Trophoblast cell (in vitro differentiated cells and primary cell): ENCODE data around the gene PSMC3IP.

Experiments
- DNase-seq, 2 donors: peaks; one replicate each; pipeline ENCODE4 v3.0.0-alpha.2; 2016
- H2AFZ ChIP-seq: 2 replicates; pipeline ENCODE4 v1.6.1; 2013; ENCODE audit warnings: low read length, moderate library complexity, mild to moderate bottlenecking; ENCODE audit not compliant: insufficient read depth, poor library complexity
- H2AK5ac ChIP-seq: 2 replicates; pipeline ENCODE4 v1.6.1; 2013; ENCODE audit warnings: mild to moderate bottlenecking, low read length
- H2BK120ac ChIP-seq: 2 replicates; pipeline ENCODE4 v1.6.1; 2013; ENCODE audit warnings: low read length, mild to moderate bottlenecking, moderate library complexity; ENCODE audit not compliant: insufficient read depth, poor library complexity
- H2BK12ac ChIP-seq: 2 replicates; pipeline ENCODE4 v1.6.1; 2013; ENCODE audit warnings: mild to moderate bottlenecking, low read length, moderate library complexity
- H2BK5ac ChIP-seq: 2 replicates; pipeline ENCODE4 v1.6.1; 2013; ENCODE audit warnings: low read length, low read depth, moderate library complexity, mild to moderate bottlenecking; ENCODE audit not compliant: poor library complexity
- H3K14ac ChIP-seq: 2 replicates; pipeline ENCODE4 v1.6.1; 2013; ENCODE audit warnings: mild to moderate bottlenecking, low read length
- H3K18ac ChIP-seq: 2 replicates; pipeline ENCODE4 v1.6.1; 2013; ENCODE audit warnings: mild to moderate bottlenecking, low read length
- H3K23ac ChIP-seq: 2 replicates; pipeline ENCODE4 v1.6.1; 2013; ENCODE audit warnings: low read length
- H3K27ac ChIP-seq: 2 replicates; pipeline ENCODE4 v1.5.1; 2013; ENCODE audit warnings: low read depth, mild to moderate bottlenecking, inconsistent platforms, low read length, moderate library complexity
- H3K27me3 ChIP-seq: 2 replicates; pipeline ENCODE4 v1.6.1; 2013; ENCODE audit warnings: inconsistent platforms, mild to moderate bottlenecking, low read length, moderate library complexity; ENCODE audit not compliant: insufficient read depth
- H3K36me3 ChIP-seq, 2 experiments: 1 replicate in 1 of 2; 2 replicates in 1 of 2; pipeline ENCODE4 v1.6.1; 2013; ENCODE audit warnings: low read length in 2 of 2, mild to moderate bottlenecking in 2 of 2, moderate library complexity in 1 of 2; ENCODE audit not compliant: insufficient read depth in 2 of 2, control insufficient read depth in 1 of 2
- H3K4ac ChIP-seq: 2 replicates; pipeline ENCODE4 v1.6.1; 2013; ENCODE audit warnings: low read depth, mild to moderate bottlenecking, low read length, moderate library complexity
- H3K4me1 ChIP-seq, 2 experiments: 1 replicate in 1 of 2; 2 replicates in 1 of 2; pipeline ENCODE4 v1.6.1; 2013; ENCODE audit warnings: low read length in 2 of 2, mild to moderate bottlenecking in 2 of 2, moderate library complexity in 1 of 2; ENCODE audit not compliant: insufficient read depth in 2 of 2, control insufficient read depth in 1 of 2
- H3K4me2 ChIP-seq: 2 replicates; pipeline ENCODE4 v1.6.1; 2013; ENCODE audit warnings: inconsistent platforms, mild to moderate bottlenecking, low read length, moderate library complexity
- H3K4me3 ChIP-seq: 2 replicates; pipeline ENCODE4 v1.5.1; 2013; ENCODE audit warnings: mild to moderate bottlenecking, low read depth, low read length, inconsistent platforms
- H3K79me1 ChIP-seq: one replicate; pipeline ENCODE4 v1.6.1; 2013; ENCODE audit warnings: low read length
- H3K79me2 ChIP-seq: 2 replicates; pipeline ENCODE4 v1.6.1; 2013; ENCODE audit warnings: low read length, mild to moderate bottlenecking; ENCODE audit not compliant: control insufficient read depth, insufficient read depth, poor library complexity
- H3K9ac ChIP-seq: 2 replicates; pipeline ENCODE4 v1.6.1; 2013; ENCODE audit warnings: mild to moderate bottlenecking, low read length
- H3K9me3 ChIP-seq: 2 replicates; pipeline ENCODE4 v1.6.1; 2013; ENCODE audit warnings: low read depth, mild to moderate bottlenecking, control low read depth, inconsistent platforms, low read length; ENCODE audit not compliant: insufficient read depth
- H4K12ac ChIP-seq: 2 replicates; pipeline ENCODE4 v1.6.1; 2013; ENCODE audit warnings: low read depth, mild to moderate bottlenecking, low read length, moderate library complexity
- H4K8ac ChIP-seq: 2 replicates; pipeline ENCODE4 v1.6.1; 2013; ENCODE audit warnings: low read depth, mild to moderate bottlenecking, low read length, moderate library complexity
- H4K91ac ChIP-seq: one replicate; pipeline ENCODE4 v1.6.1; 2013; ENCODE audit warnings: low read depth, mild to moderate bottlenecking, low read length, moderate library complexity
- WGBS: extraction: QIAGEN DNeasy Blood & Tissue Kit; methylation state at CpG from one replicate; pipeline ENCODE4 v1.1.7; 2013; ENCODE audit warnings: missing lambda C conversion rate; ENCODE audit not compliant: insufficient read length, insufficient coverage; ENCODE audit errors: extremely low coverage; 5-methylcytosine and 5-hydroxymethylcytosine counted together

Gene PSMC3IP

DNA sequence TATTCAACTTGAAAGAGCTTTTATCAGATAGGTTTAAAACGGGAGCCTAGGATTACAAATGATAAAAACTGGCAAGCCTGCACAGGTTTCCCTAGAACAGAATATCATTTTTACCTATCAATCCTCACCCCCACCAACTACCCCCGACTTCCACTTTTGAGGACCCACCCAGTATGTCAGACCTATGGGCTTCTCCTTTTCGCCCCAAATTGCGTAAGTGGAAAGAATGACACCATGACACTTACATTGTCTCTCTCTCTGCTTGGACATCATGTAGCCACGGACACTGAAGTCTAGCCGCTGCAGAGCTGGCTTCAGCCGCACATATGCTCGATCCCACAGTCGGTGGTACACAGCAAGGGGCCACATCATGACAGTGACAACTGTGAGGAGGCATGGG is 7.4 kb upstream of the PSMC3IP start:
- Histone ChIP-seq H4K8ac (no peak overlapping the region), H2BK12ac (no peak overlapping the region), H3K9me3 (peaks cover 2% of the 10 kb centered on the region), H3K4me1 (no peaks in the 10 kb centered on the region), H3K79me1 (no peaks in the 10 kb centered on the region), H3K36me3 (peaks cover 39 to 68% of the 10 kb centered on the region in 2 experiments), H3K27me3 (no peaks in the 10 kb centered on the region), H3K18ac (no peak overlapping the region), H3K23ac (no peak overlapping the region), H4K91ac (no peak overlapping the region), H3K14ac (no peak overlapping the region), H3K4ac (no peak overlapping the region), H2BK5ac (no peak overlapping the region), H4K12ac (no peak overlapping the region), H2BK120ac (no peak overlapping the region), H3K4me2 (no peak overlapping the region), H3K9ac (no peak overlapping the region), H3K27ac (no peak overlapping the region), H2AFZ (no peak overlapping the region), H3K4me3 (no peak overlapping the region), H2AK5ac (no peak overlapping the region), H3K79me2 (no peaks in the 10 kb centered on the region)
- no CpG with 5 or more reads among the region's 9 CpGs for WGBS
- no peak for DNase-seq

DNA sequence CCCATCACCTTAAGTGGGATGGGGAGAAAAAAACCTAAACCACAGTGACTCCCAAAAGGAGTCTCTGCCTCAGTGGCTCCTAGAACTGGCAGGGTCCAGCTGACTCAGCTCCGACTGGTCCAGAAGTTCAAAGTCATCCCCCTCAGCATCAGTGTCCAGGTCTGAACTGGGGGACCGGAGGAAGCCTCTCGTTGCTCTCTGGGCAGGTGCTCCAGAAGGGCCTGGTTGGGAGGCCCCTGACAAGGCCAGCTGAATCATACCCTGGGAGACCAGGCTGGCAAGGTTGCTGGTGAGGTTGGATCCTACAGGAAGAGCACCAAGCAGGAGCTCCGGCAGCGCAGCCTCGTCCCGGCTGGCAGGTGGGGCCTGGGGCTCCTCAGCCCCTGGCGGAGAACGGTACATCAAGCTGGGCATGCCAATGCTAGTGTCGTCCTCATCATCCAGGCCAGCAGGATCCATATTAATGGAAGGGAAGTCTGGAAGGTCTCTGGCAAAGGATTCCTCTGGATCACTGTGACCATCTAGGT is 4.3 kb upstream of the PSMC3IP start:
- WGBS = no CpG with 5 or more reads among the region's 10 CpGs
- no peak overlapping the region for H2BK12ac ChIP-seq
- H4K8ac ChIP-seq = no peak overlapping the region
- no peak overlapping the region for H2AFZ ChIP-seq
- peaks cover 2% of the 10 kb centered on the region for H3K9me3 ChIP-seq
- H3K4ac ChIP-seq = no peak overlapping the region
- no peak overlapping the region for H3K9ac ChIP-seq
- no peak overlapping the region for H4K91ac ChIP-seq
- H2BK5ac ChIP-seq = no peak overlapping the region
- H3K14ac ChIP-seq = no peak overlapping the region
- no peak for DNase-seq
- H3K23ac ChIP-seq = no peak overlapping the region
- H3K4me3 ChIP-seq = no peak overlapping the region
- H3K27ac ChIP-seq = no peak overlapping the region
- H3K4me1 ChIP-seq = peaks cover 2 to 5% of the 10 kb centered on the region in 2 experiments
- H3K18ac ChIP-seq = no peak overlapping the region
- H3K79me2 ChIP-seq = peaks cover 8% of the 10 kb centered on the region
- no peak overlapping the region for H2AK5ac ChIP-seq
- no peak overlapping the region for H4K12ac ChIP-seq
- H3K4me2 ChIP-seq = no peak overlapping the region
- H3K36me3 ChIP-seq = peaks cover 41 to 57% of the 10 kb centered on the region in 2 experiments
- H2BK120ac ChIP-seq = no peak overlapping the region
- peaks cover 3% of the 10 kb centered on the region for H3K79me1 ChIP-seq
- no peaks in the 10 kb centered on the region for H3K27me3 ChIP-seq

DNA sequence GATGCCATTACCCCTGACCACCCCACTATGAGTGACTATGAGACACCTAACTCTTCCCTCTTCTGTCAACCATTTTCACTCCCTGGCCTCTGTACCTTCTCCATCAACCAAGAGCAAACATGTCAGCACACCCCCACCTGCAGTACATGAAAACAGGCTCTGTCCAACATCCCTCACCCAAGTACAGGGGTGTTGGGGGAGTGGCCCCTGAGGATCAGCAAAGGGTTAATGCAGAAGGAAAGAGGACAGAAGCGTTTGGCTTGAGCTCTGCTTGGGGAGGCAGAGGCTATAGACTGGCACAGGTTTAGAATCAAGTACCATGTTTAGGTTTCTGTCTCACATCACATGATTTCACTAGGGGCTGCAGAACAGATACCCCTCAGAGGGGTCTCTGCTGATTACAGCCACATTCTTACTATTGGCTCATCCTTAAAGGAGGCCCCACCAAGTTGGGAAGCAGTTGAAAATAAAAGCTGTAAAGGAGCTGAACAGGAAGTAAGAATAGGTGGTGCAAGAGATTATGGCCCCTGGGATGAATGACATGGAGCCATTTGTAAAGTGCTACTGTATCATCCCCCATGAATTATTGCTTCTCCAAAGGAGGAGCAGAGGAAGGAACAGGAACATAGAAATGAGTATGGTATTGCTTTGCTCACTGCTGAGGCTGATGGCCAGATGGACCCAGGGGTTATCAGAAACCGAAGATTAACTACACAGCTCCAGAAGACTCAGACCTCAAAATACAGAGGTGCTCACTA is 2.4 kb upstream of the PSMC3IP start:
- no peaks in the 10 kb centered on the region for H3K27me3 ChIP-seq
- H2BK5ac ChIP-seq = no peak overlapping the region
- no peak overlapping the region for H3K14ac ChIP-seq
- peaks cover 2 to 5% of the 10 kb centered on the region in 2 experiments for H3K4me1 ChIP-seq
- H3K18ac ChIP-seq = no peak overlapping the region
- no peak overlapping the region for H2AK5ac ChIP-seq
- H3K4me3 ChIP-seq = no peak overlapping the region
- no peak overlapping the region for H4K12ac ChIP-seq
- WGBS = no CpG with 5 or more reads among the region's 2 CpGs
- H4K8ac ChIP-seq = no peak overlapping the region
- no peak overlapping the region for H3K23ac ChIP-seq
- H3K4ac ChIP-seq = no peak overlapping the region
- no peak overlapping the region for H2BK12ac ChIP-seq
- H3K36me3 ChIP-seq = peaks cover 36 to 49% of the 10 kb centered on the region in 2 experiments
- no peak overlapping the region for H3K27ac ChIP-seq
- peaks cover 8% of the 10 kb centered on the region for H3K79me2 ChIP-seq
- no peak for DNase-seq
- no peak overlapping the region for H4K91ac ChIP-seq
- H3K9ac ChIP-seq = no peak overlapping the region
- H2BK120ac ChIP-seq = no peak overlapping the region
- H3K9me3 ChIP-seq = no peaks in the 10 kb centered on the region
- H3K79me1 ChIP-seq = peaks cover 3% of the 10 kb centered on the region
- no peak overlapping the region for H2AFZ ChIP-seq
- no peak overlapping the region for H3K4me2 ChIP-seq

DNA sequence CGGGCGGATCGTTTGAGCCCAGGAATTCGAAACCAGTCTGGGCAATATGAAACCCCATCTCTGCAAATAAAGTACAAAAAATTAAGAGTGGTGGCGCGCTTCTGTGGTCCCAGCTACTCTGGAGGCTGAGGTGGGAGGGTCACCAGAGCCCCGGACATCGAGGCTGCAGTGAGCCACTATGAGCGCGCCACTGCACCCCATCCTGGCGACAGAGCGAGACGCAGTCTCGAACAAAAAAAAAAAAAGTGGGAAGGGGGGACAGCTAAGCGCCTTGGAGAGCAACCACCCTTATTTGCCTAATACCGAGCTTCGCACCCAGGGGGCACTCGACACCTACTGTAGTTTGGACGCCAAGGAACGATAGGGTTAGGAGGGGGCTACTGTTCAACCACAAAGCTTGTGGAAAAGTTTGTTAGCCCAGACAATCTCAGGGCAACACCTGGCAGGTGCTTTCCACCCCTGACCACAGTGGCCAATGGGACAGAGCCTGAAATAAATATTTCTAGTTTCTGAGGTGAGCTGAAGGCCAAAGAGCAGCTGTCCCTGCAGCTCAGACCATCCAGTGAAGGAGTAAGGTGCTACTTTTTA is 847 bp upstream of the PSMC3IP start:
- no peaks in the 10 kb centered on the region for H3K9me3 ChIP-seq
- H4K12ac ChIP-seq = peak overlapping the region; percentile 16
- H3K9ac ChIP-seq = peak overlapping the region; percentile 96
- peak overlapping the region; percentile 81 for H3K4me3 ChIP-seq
- H3K79me1 ChIP-seq = peaks cover 3% of the 10 kb centered on the region
- peak overlapping the region; percentile 44 for H3K4ac ChIP-seq
- H4K91ac ChIP-seq = peak overlapping the region; percentile 26
- H3K4me2 ChIP-seq = peak overlapping the region; percentile 87
- peaks cover 8% of the 10 kb centered on the region for H3K79me2 ChIP-seq
- DNase-seq = peak; percentile 70 to 83
- no peak overlapping the region for H3K23ac ChIP-seq
- H2BK5ac ChIP-seq = no peak overlapping the region
- no CpG with 5 or more reads among the region's 20 CpGs for WGBS
- H3K18ac ChIP-seq = peak overlapping the region; percentile 25
- H3K36me3 ChIP-seq = peaks cover 32 to 51% of the 10 kb centered on the region in 2 experiments
- H2AFZ ChIP-seq = peak overlapping the region; percentile 47
- H4K8ac ChIP-seq = peak overlapping the region; percentile 95
- H3K27ac ChIP-seq = no peak overlapping the region
- no peak overlapping the region for H3K14ac ChIP-seq
- no peak overlapping the region for H2BK120ac ChIP-seq
- H2AK5ac ChIP-seq = no peak overlapping the region
- H3K4me1 ChIP-seq = peaks cover 2 to 5% of the 10 kb centered on the region in 2 experiments
- H2BK12ac ChIP-seq = no peak overlapping the region
- H3K27me3 ChIP-seq = no peaks in the 10 kb centered on the region
